Thoracic aorta (tissue), 2 donors: Measurements from ENCODE around the gene YIPF2. TPM values are rescaled to one million over a fixed set of nuclear protein-coding genes. Genes with fewer than 3 reads are reported as not detected.

Experiments used
- ATAC-seq: fragments of 150-250 bp; one replicate; pipeline ENCODE4 v1.8.0; 2017; ENCODE audit warnings: low read depth; ENCODE audit not compliant: insufficient number of reproducible peaks, low FRiP score
- DNase-seq: peaks from one replicate; pipeline ENCODE4 v3.0.0-alpha.2; 2020; ENCODE audit warnings: low spot score
- H3K27ac ChIP-seq, 2 donors: fragments of 200-600 bp; sonication (generic); 1 replicate in 1 of 2; 2 replicates in 1 of 2; pipeline ENCODE4 v1.5.1; 2016; ENCODE audit warnings: mild to moderate bottlenecking in 2 of 2, moderate library complexity in 2 of 2
- H3K27me3 ChIP-seq: fragments of 200-600 bp; sonication (generic); replicated peaks from 2 replicates; pipeline ENCODE4 v1.6.0; 2016; ENCODE audit warnings: mild to moderate bottlenecking; ENCODE audit not compliant: insufficient read depth
- H3K36me3 ChIP-seq: fragments of 200-600 bp; sonication (generic); one replicate; pipeline ENCODE4 v1.5.1; 2016
- H3K4me1 ChIP-seq, 2 donors: fragments of 200-600 bp; sonication (generic); 1 replicate in 1 of 2; 2 replicates in 1 of 2; pipeline versions ENCODE4 v1.5.1 to v1.6.0; 2016; ENCODE audit warnings: low read depth in 2 of 2, mild to moderate bottlenecking in 1 of 2; ENCODE audit not compliant: control insufficient read depth in 1 of 2
- H3K4me3 ChIP-seq: fragments of 200-600 bp; sonication (generic); 2 replicates; pipeline ENCODE4 v1.5.1; 2016; ENCODE audit warnings: mild to moderate bottlenecking
- H3K9me3 ChIP-seq: fragments of 200-600 bp; sonication (generic); 2 replicates; pipeline ENCODE4 v1.5.1; 2016
- total RNA-seq, 2 donors: library from RNA; depleted of rRNA; stranded (reverse); fragments of >200 nt; gene quantifications; one replicate each; pipeline versions ENCODE4 v1.1.0 to v1.2.3, GENCODE V29; 2016
- TF ChIP-seq, protein P1 (sequence below): fragments of 200-600 bp; sonication (generic); IDR thresholded peaks from one replicate; pipeline ENCODE4 v1.5.1; 2019; ENCODE audit warnings: antibody characterized with exemption

The YIPF2 gene
- total RNA-seq, 2 donors from 2014 or later: 51.2 to 79.6 TPM

DNA sequence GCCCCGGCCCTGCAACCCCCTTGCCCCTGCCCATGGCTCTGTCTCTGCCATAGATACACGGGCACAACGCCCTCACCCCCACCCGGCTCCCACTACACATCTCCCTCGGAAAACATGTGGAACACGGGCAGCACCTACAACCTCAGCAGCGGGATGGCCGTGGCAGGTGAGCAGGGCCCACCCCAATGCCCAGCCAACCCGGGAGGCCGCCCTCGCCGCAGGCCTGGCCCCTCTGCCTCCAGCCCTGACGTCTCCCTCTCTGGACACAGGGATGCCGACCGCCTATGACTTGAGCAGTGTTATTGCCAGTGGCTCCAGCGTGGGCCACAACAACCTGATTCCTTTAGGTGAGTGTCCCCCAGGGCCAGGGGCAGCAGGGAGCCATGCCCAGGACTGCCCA lies 7.7 kb downstream of the YIPF2 start:
- no peak for ATAC-seq
- Histone ChIP-seq H3K27ac (no peak overlapping the region), H3K4me3 (no peak overlapping the region), H3K4me1 (no peaks in the 10 kb centered on the region), H3K27me3 (no peaks in the 10 kb centered on the region), H3K9me3 (no peaks in the 10 kb centered on the region), H3K36me3 (peaks cover 40% of the 10 kb centered on the region)
- TF ChIP-seq, protein P1, sequence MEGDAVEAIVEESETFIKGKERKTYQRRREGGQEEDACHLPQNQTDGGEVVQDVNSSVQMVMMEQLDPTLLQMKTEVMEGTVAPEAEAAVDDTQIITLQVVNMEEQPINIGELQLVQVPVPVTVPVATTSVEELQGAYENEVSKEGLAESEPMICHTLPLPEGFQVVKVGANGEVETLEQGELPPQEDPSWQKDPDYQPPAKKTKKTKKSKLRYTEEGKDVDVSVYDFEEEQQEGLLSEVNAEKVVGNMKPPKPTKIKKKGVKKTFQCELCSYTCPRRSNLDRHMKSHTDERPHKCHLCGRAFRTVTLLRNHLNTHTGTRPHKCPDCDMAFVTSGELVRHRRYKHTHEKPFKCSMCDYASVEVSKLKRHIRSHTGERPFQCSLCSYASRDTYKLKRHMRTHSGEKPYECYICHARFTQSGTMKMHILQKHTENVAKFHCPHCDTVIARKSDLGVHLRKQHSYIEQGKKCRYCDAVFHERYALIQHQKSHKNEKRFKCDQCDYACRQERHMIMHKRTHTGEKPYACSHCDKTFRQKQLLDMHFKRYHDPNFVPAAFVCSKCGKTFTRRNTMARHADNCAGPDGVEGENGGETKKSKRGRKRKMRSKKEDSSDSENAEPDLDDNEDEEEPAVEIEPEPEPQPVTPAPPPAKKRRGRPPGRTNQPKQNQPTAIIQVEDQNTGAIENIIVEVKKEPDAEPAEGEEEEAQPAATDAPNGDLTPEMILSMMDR: no peak
- no peak for DNase-seq

DNA sequence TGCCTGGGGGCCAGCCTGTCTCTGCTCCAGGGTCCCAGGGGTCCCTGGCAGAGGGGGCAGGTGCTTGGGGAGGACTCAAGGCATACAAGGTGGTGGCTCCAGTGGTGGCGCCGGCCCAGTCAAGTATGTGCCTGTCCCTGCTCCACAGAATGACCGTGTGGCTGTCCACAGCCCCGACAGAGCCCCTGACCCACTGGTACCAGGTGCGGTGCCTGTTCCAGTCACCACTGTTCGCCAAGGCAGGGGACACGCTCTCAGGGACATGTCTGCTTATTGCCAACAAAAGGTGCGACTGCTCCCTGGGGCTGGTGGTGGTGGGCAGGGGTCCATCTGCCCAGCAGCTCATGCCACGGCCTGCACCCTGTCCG lies 8.2 kb downstream of the YIPF2 start:
- Histone ChIP-seq H3K4me1 (no peaks in the 10 kb centered on the region), H3K27ac (no peak overlapping the region), H3K4me3 (no peak overlapping the region), H3K27me3 (no peaks in the 10 kb centered on the region), H3K9me3 (no peaks in the 10 kb centered on the region), H3K36me3 (peaks cover 39% of the 10 kb centered on the region)
- DNase-seq: no peak
- ATAC-seq: no peak
- TF ChIP-seq, protein P1: no peak

DNA sequence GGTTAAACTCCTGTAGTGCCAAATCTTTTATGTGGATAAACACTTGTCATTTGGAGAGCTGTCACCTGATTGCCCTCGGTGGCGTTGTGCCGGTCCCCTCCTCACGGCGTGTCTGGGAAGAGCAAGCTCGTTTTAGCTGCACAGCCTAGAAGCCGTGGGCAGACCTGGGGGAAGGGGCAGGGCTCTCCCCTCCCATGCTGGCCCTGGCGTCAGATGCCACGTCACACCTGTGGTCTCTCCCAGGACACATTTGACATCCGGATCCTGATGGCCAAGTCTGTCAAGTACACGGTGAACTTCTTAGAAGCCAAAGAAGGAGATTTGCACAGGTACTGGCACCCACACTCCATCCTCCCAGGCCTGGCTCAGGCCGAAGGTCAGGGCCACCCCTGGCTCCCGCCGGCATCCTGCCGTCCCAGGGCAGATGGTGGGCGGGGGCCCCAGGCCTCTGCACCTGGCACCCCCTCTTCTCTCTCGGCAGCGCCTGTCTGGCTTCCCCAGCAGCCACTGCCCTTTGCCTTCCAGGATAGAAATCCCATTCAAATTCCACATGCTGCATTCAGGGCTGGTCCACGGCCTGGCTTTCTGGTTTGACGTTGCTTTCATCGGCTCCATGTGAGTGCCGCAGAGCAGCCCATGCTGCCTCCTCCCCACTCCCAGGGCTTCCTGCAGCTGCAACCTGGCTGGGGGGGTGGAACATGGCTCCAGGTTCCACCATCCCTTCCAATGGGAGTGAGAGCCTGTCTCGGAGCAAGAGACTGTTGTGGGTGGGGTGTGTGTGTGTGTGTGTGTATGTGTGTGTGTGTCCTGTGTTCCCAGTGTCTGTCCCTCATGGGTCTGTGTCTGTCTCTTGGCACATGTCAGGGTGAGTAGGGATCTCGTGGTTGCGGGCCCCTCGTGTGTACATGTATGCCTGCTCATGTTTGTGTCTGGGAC lies 8.8 kb downstream of the YIPF2 start:
- Histone ChIP-seq H3K36me3 (peaks cover 33% of the 10 kb centered on the region), H3K9me3 (no peaks in the 10 kb centered on the region), H3K27me3 (no peaks in the 10 kb centered on the region), H3K27ac (no peak overlapping the region), H3K4me1 (no peaks in the 10 kb centered on the region), H3K4me3 (no peak overlapping the region)
- TF ChIP-seq, protein P1: no peak
- ATAC-seq (no peak), DNase-seq (no peak)

DNA sequence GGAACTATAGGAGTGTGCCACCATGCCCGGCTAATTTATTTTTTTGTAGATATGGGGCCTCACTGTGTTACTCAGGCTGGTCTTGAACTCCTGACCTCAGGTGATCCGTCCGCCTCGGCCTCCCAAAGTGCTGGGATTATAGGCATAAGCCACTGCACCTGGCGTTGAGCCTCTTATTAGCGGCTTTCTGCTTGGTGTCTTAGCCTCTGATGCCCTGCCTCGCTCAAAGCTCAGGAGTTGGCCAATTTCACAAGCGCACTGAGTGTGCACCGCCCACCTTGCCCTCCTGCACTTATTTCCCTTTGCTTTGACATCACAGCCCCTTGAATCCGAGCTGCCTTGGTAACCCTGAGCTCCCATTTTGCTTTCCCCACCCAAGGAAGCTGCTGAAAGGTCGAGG lies 10.1 kb downstream of the YIPF2 start:
- Histone ChIP-seq H3K27me3 (no peaks in the 10 kb centered on the region), H3K27ac (no peak overlapping the region), H3K4me3 (no peak overlapping the region), H3K4me1 (no peaks in the 10 kb centered on the region), H3K9me3 (no peaks in the 10 kb centered on the region), H3K36me3 (peaks cover 42% of the 10 kb centered on the region)
- DNase-seq (no peak), ATAC-seq (no peak)
- TF ChIP-seq, protein P1: no peak

DNA sequence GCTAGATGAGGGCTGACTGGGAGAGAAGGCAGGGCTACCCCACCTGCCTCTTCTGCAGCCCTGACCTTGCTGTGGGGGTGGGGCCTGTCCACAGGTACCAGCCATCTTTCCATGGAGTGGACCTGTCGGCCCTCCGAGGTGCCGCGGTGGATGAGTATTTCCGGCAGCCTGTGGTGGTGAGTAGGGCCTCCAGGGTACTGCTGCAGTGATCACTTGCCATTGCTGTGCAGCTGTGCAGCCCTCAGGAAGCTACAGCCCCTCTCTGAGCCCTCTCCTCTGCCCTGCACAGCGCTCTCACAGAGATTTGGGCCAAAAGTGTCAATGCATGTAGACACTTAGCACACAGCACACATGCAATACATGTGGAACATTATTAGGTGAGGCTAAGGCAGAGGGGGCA lies 11.8 kb downstream of the YIPF2 start:
- DNase-seq: no peak
- TF ChIP-seq, protein P1: no peak
- Histone ChIP-seq H3K4me3 (no peak overlapping the region), H3K27ac (no peak overlapping the region), H3K9me3 (no peaks in the 10 kb centered on the region), H3K36me3 (peaks cover 48% of the 10 kb centered on the region), H3K4me1 (no peaks in the 10 kb centered on the region), H3K27me3 (no peaks in the 10 kb centered on the region)
- no peak for ATAC-seq
